Measurements from ENCODE around the gene AKR7A3. TPM values are rescaled to one million over a fixed set of nuclear protein-coding genes. Genes with fewer than 3 reads are reported as not detected.

Gene AKR7A3
- total and polyA plus RNA-seq, 4 donors = 0.23 to 69.6 (median 55.0) TPM

DNA sequence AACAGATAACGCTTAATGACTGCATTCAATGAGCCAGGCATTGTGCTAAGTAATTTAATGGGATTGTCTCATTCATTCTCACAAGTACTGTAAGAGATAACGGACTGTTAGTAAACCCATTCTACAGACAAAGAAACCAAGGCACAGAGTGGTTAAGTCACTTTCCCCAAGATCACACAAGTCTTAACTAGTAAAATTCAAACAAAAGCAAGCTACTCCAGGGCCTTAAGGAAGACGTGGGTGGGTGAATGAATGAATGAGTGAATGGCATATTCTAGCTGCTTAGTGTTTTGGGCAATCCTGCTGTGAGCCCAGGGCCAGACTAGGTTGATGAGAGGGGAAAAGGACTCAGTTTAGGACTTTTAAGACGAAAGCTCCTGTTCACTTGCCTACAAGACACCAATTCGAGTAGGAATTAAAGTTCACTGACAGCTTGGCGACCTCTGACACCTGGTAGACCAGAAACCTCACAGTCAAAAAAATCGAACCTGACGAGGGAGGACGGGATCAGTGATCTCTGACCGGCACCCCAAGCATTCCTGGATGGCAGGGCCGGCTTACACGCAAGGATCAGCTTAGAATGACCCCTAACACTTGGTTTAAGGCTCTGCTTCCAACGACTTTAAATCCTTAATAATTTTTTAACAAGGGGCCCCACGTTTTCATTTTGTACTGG lies 37.8 kb downstream of the AKR7A3 start:
- no peak for DNase-seq (ENCODE audit: low spot score)
- H3K9me3 ChIP-seq (ENCODE audit: control insufficient read depth in 4 of 4, low read length in 3 of 4) = no peaks in the 10 kb centered on the region
- H3K4me3 ChIP-seq (ENCODE audit: low read depth in 1 of 3, low read length in 3 of 3) = peak overlapping the region; percentile 83 to 92 (median 92)
- H3K27ac ChIP-seq (ENCODE audit: low read depth in 1 of 2, low read length in 2 of 2) = peak overlapping the region; percentile 95 to 100
- no peaks in the 10 kb centered on the region for H3K27me3 ChIP-seq (ENCODE audit: control insufficient read depth in 4 of 4, insufficient read depth in 4 of 4, low read length in 3 of 4)
- H3K4me1 ChIP-seq (ENCODE audit: control insufficient read depth in 4 of 4, insufficient read depth in 4 of 4, low read length in 3 of 4) = peaks cover 8 to 31% (median 23%) of the 10 kb centered on the region in 4 donors
- WGBS = 11% methylated on average over 14 of the region's 14 CpGs
- TF ChIP-seq HNF4G (IDR thresholded peaks at IDR 0.05) = no peak
- peak in 1 of 2 donors; percentile 16 for TF ChIP-seq RXRA (IDR thresholded peaks at IDR 0.05)
- TF ChIP-seq, protein P1, sequence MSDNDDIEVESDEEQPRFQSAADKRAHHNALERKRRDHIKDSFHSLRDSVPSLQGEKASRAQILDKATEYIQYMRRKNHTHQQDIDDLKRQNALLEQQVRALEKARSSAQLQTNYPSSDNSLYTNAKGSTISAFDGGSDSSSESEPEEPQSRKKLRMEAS (IDR thresholded peaks at IDR 0.05) = no peak
- peak in 1 of 2 donors; percentile 25 for TF ChIP-seq HNF4A (conservative IDR thresholded peaks at IDR 0.05)
- peak overlapping the region; percentile 93 to 98 for H3K9ac ChIP-seq (ENCODE audit: low read depth in 1 of 2, low read length in 2 of 2)
- H3K36me3 ChIP-seq (ENCODE audit: control insufficient read depth in 4 of 4, insufficient read depth in 3 of 4, low read depth in 1 of 4, low read length in 3 of 4) = peaks cover 0 to 4% (median 2%) of the 10 kb centered on the region in 4 donors

GRCh38 chr1:19240673-19241538 lies 47.7 kb downstream of the AKR7A3 start:
- H3K36me3 ChIP-seq (ENCODE audit: control insufficient read depth in 4 of 4, insufficient read depth in 3 of 4, low read depth in 1 of 4, low read length in 3 of 4) = peaks cover 15 to 78% (median 57%) of the 10 kb centered on the region in 4 donors
- no peak overlapping the region for H3K4me3 ChIP-seq (ENCODE audit: low read depth in 1 of 3, low read length in 3 of 3)
- 69% methylated on average over 7 of the region's 7 CpGs for WGBS
- DNase-seq (ENCODE audit: low spot score) = peak; percentile 72
- no peak for TF ChIP-seq HNF4G (IDR thresholded peaks at IDR 0.05)
- TF ChIP-seq, protein P2, sequence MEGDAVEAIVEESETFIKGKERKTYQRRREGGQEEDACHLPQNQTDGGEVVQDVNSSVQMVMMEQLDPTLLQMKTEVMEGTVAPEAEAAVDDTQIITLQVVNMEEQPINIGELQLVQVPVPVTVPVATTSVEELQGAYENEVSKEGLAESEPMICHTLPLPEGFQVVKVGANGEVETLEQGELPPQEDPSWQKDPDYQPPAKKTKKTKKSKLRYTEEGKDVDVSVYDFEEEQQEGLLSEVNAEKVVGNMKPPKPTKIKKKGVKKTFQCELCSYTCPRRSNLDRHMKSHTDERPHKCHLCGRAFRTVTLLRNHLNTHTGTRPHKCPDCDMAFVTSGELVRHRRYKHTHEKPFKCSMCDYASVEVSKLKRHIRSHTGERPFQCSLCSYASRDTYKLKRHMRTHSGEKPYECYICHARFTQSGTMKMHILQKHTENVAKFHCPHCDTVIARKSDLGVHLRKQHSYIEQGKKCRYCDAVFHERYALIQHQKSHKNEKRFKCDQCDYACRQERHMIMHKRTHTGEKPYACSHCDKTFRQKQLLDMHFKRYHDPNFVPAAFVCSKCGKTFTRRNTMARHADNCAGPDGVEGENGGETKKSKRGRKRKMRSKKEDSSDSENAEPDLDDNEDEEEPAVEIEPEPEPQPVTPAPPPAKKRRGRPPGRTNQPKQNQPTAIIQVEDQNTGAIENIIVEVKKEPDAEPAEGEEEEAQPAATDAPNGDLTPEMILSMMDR (IDR thresholded peaks at IDR 0.05; ENCODE audit: low read depth, low read length, missing input control) = peak; percentile 97
- peak; percentile 89 to 97 for TF ChIP-seq RAD21 (IDR thresholded peaks at IDR 0.05)
- H3K27ac ChIP-seq (ENCODE audit: low read depth in 1 of 2, low read length in 2 of 2) = no peak overlapping the region
- no peaks in the 10 kb centered on the region for H3K9me3 ChIP-seq (ENCODE audit: control insufficient read depth in 4 of 4, low read length in 3 of 4)
- no peaks in the 10 kb centered on the region for H3K4me1 ChIP-seq (ENCODE audit: control insufficient read depth in 4 of 4, insufficient read depth in 4 of 4, low read length in 3 of 4)
- H3K27me3 ChIP-seq (ENCODE audit: control insufficient read depth in 4 of 4, insufficient read depth in 4 of 4, low read length in 3 of 4) = no peaks in the 10 kb centered on the region
- peak overlapping the region in 1 of 2 donors; percentile 9 for H3K9ac ChIP-seq (ENCODE audit: low read depth in 1 of 2, low read length in 2 of 2)

DNA sequence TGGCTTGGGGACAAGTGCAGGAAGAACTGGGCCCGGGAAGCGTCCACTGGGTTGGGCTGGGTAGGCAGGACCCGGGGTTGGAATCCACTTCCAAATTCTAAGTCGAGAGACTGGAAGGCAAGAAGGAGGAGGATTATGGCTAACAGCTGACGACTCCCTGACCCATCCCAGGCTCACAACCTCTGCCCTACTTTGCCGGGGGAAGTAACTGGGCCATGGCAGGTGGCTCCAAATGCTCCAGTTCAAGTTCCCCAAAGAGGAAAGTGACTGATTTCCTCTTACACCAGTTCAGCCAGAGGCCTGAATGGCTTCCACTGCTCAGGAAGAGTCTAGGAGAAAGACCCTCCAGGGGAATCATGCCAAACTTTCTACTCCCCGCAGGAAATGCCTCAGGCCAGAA lies 48.7 kb downstream of the AKR7A3 start:
- H3K4me3 ChIP-seq (ENCODE audit: low read depth in 1 of 3, low read length in 3 of 3) = no peak overlapping the region
- DNase-seq (ENCODE audit: low spot score) = no peak
- TF ChIP-seq, protein P1 (IDR thresholded peaks at IDR 0.05) = no peak
- no peak for TF ChIP-seq SP1 (IDR thresholded peaks at IDR 0.05)
- TF ChIP-seq JUND (IDR thresholded peaks at IDR 0.05) = no peak
- no peak for TF ChIP-seq YY1 (IDR thresholded peaks at IDR 0.05)
- peaks cover 14 to 84% (median 58%) of the 10 kb centered on the region in 4 donors for H3K36me3 ChIP-seq (ENCODE audit: control insufficient read depth in 4 of 4, insufficient read depth in 3 of 4, low read depth in 1 of 4, low read length in 3 of 4)
- 89% methylated on average over 7 of the region's 7 CpGs for WGBS
- H3K9ac ChIP-seq (ENCODE audit: low read depth in 1 of 2, low read length in 2 of 2) = no peak overlapping the region
- no peak overlapping the region for H3K27ac ChIP-seq (ENCODE audit: low read depth in 1 of 2, low read length in 2 of 2)
- H3K9me3 ChIP-seq (ENCODE audit: control insufficient read depth in 4 of 4, low read length in 3 of 4) = no peaks in the 10 kb centered on the region
- H3K27me3 ChIP-seq (ENCODE audit: control insufficient read depth in 4 of 4, insufficient read depth in 4 of 4, low read length in 3 of 4) = no peaks in the 10 kb centered on the region
- H3K4me1 ChIP-seq (ENCODE audit: control insufficient read depth in 4 of 4, insufficient read depth in 4 of 4, low read length in 3 of 4) = no peaks in the 10 kb centered on the region

Measured in liver (tissue), 9 donors.